Measurements from ENCODE around the gene TMEM37. TPM values are rescaled to one million over a fixed set of nuclear protein-coding genes. Genes with fewer than 3 reads are reported as not detected.

The TMEM37 gene
- total and polyA plus RNA-seq, 9 of the 15 experiments (the other 6 are each of a cell fraction or from before 2014, with no cell fraction given): 0.03 to 0.64 (median 0.31) TPM; not detected in 1

- TF ChIP-seq ZBTB17 (CRISPR knock-in tag; IDR thresholded peaks at IDR 0.05) (0 out of 2 replicates have a peak, but pooled peaks have one; percentile 35), NR4A1 (CRISPR knock-in tag; IDR thresholded peaks at IDR 0.05) (no peak), NR4A1 (tag; IDR thresholded peaks at IDR 0.05) (peak; percentile 59; the same call in 1 of the 2 replicates), FOSL1 (tag; conservative IDR thresholded peaks at IDR 0.05) (peak; percentile 94), CEBPB (tag; IDR thresholded peaks at IDR 0.05) (peak; percentile 70; the same call in 1 of the 2 replicates), ELF1 (tag; IDR thresholded peaks at IDR 0.05) (peak; percentile 43), BACH1 (tag; IDR thresholded peaks at IDR 0.05) (peak; percentile 63; the same call in 1 of the 2 replicates), SMARCE1 (IDR thresholded peaks at IDR 0.05) (peak; percentile 78; the same call in 1 of the 2 replicates), TCF7 (IDR thresholded peaks at IDR 0.05; ENCODE audit: borderline replicate concordance) (no peak), KAT2B (IDR thresholded peaks at IDR 0.05; ENCODE audit: low read depth, low read length) (no peak), TRIM24 (IDR thresholded peaks at IDR 0.05) (0 out of 4 replicates have a peak, but pooled peaks of 1 of the 2 experiments have one; percentile 13), ARID1B (IDR thresholded peaks at IDR 0.05) (peak; percentile 69), ZNF696 (CRISPR knock-in tag; conservative IDR thresholded peaks at IDR 0.05) (no peak), CXXC5 (CRISPR knock-in tag; IDR thresholded peaks at IDR 0.05) (0 out of 2 replicates have a peak, but pooled peaks have one; percentile 28), E2F3 (CRISPR knock-in tag; IDR thresholded peaks at IDR 0.05) (0 out of 2 replicates have a peak, but pooled peaks have one; percentile 52), CREB3 (tag; conservative IDR thresholded peaks at IDR 0.05; ENCODE audit: low read depth) (0 out of 2 replicates have a peak, but pooled peaks have one; percentile 61), SP2 (IDR thresholded peaks at IDR 0.05; ENCODE audit: extremely low read depth, low read depth, low read length, poor library complexity, severe bottlenecking) (no peak), JUNB (CRISPR knock-in tag; conservative IDR thresholded peaks at IDR 0.05) (peak; percentile 51), MITF (IDR thresholded peaks at IDR 0.05) (0 out of 2 replicates have a peak, but pooled peaks have one; percentile 55), CCNT2 (IDR thresholded peaks at IDR 0.05; ENCODE audit: borderline replicate concordance, extremely low read depth, insufficient read length, low read depth, low read length) (no peak), PHTF2 (CRISPR knock-in tag; IDR thresholded peaks at IDR 0.05) (no peak), STAG1 (CRISPR knock-in tag; IDR thresholded peaks at IDR 0.05; ENCODE audit: borderline replicate concordance) (no peak), SMAD4 (CRISPR knock-in tag; conservative IDR thresholded peaks at IDR 0.05) (peak; percentile 45; the same call in 1 of the 2 replicates), RHOXF2B (CRISPR knock-in tag; conservative IDR thresholded peaks at IDR 0.05) (no peak), NONO (IDR thresholded peaks at IDR 0.05; ENCODE audit: low read depth in 2 of 2, low read length in 1 of 2) (no peak)
- TF ChIP-seq, protein P1, sequence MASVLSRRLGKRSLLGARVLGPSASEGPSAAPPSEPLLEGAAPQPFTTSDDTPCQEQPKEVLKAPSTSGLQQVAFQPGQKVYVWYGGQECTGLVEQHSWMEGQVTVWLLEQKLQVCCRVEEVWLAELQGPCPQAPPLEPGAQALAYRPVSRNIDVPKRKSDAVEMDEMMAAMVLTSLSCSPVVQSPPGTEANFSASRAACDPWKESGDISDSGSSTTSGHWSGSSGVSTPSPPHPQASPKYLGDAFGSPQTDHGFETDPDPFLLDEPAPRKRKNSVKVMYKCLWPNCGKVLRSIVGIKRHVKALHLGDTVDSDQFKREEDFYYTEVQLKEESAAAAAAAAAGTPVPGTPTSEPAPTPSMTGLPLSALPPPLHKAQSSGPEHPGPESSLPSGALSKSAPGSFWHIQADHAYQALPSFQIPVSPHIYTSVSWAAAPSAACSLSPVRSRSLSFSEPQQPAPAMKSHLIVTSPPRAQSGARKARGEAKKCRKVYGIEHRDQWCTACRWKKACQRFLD (CRISPR knock-in tag; IDR thresholded peaks at IDR 0.05): peak; percentile 64; the same call in 1 of the 2 replicates
These were observed 44.1 kb upstream of the TMEM37 start (continued) for GRCh38 chr2:119387381-119388129.

Data from K562 (cell line).